Neural cell (in vitro differentiated cells): ENCODE measurements around the gene SLCO2A1. TPM values are rescaled to one million over a fixed set of nuclear protein-coding genes. Genes with fewer than 3 reads are reported as not detected.

Experiments
- H2AFZ ChIP-seq: fragments of 200-600, 300-800 bp; sonication (generic), shearing (Covaris generic); 2 replicates; pipeline ENCODE4 v1.6.0; 2014; ENCODE audit warnings: low read depth, mild to moderate bottlenecking, antibody characterized with exemption, low read length, moderate library complexity
- H3F3A ChIP-seq: fragments of 200-600 bp; shearing (Covaris generic); 2 replicates; pipeline ENCODE4 v1.6.1; 2016; ENCODE audit warnings: mild to moderate bottlenecking, moderate library complexity, mixed read lengths, antibody characterized with exemption, low read length; ENCODE audit not compliant: insufficient read depth, poor library complexity, severe bottlenecking
- H3K27ac ChIP-seq: fragments of 200-600, 300-800 bp; sonication (generic), shearing (Covaris generic); 2 replicates; pipeline ENCODE4 v1.5.1; 2014; ENCODE audit warnings: mild to moderate bottlenecking, low read length, moderate library complexity
- H3K27me3 ChIP-seq: fragments of 300-800, 200-600 bp; sonication (generic), shearing (Covaris generic); 2 replicates; pipeline ENCODE4 v1.6.0; 2014; ENCODE audit warnings: mild to moderate bottlenecking, low read depth, low read length, moderate library complexity; ENCODE audit not compliant: insufficient read depth
- H3K36me3 ChIP-seq: fragments of 300-800, 200-600 bp; sonication (generic), shearing (Covaris generic); 2 replicates; pipeline ENCODE4 v1.5.1; 2014; ENCODE audit warnings: mild to moderate bottlenecking, antibody characterized with exemption, low read length, moderate library complexity; ENCODE audit not compliant: insufficient read depth
- H3K4me2 ChIP-seq: fragments of 300-800, 200-600 bp; sonication (generic), shearing (Covaris generic); 2 replicates; pipeline ENCODE4 v1.6.0; 2014; ENCODE audit warnings: mild to moderate bottlenecking, low read length
- H3K4me3 ChIP-seq: fragments of 300-800, 200-600 bp; sonication (generic), shearing (Covaris generic); 2 replicates; pipeline ENCODE4 v1.5.1; 2014; ENCODE audit warnings: mild to moderate bottlenecking, low read length, moderate library complexity
- H3K79me2 ChIP-seq: fragments of 200-600 bp; shearing (Covaris generic); replicated peaks from 2 replicates; pipeline ENCODE4 v1.6.0; 2014; ENCODE audit warnings: mild to moderate bottlenecking, low read length, moderate library complexity; ENCODE audit not compliant: insufficient read depth
- H3K9ac ChIP-seq: fragments of 300-800, 200-600 bp; sonication (generic), shearing (Covaris generic); 2 replicates; pipeline ENCODE4 v1.6.1; 2016; ENCODE audit warnings: mild to moderate bottlenecking, low read length, mixed read lengths
- H3K9me2 ChIP-seq: fragments of 200-600 bp; shearing (Covaris generic); 2 replicates; pipeline ENCODE4 v1.6.1; 2016; ENCODE audit warnings: mild to moderate bottlenecking, low read length, mixed read lengths; ENCODE audit not compliant: insufficient read depth
- H3K9me3 ChIP-seq: fragments of 200-600, 300-800 bp; sonication (generic), shearing (Covaris generic); 2 replicates; pipeline ENCODE4 v1.6.1; 2016; ENCODE audit warnings: mild to moderate bottlenecking, mixed run types, low read length, moderate library complexity, mixed read lengths
- H4K20me1 ChIP-seq: fragments of 200-600 bp; shearing (Covaris generic); 2 replicates; pipeline ENCODE4 v1.6.1; 2016; ENCODE audit warnings: mild to moderate bottlenecking, mixed run types; ENCODE audit not compliant: insufficient read depth
- EP300 ChIP-seq: fragments of 450-650 bp; conservative IDR thresholded peaks from 2 replicates; pipeline ENCODE4 v1.6.1; 2014; ENCODE audit warnings: antibody characterized with exemption, mild to moderate bottlenecking, moderate library complexity; ENCODE audit not compliant: poor library complexity, severe bottlenecking
- EZH2 ChIP-seq: fragments of 200-600, 300-800 bp; shearing (Covaris generic), sonication (generic); IDR thresholded peaks from 2 replicates; pipeline ENCODE4 v1.6.1; 2014; ENCODE audit warnings: antibody characterized with exemption, low read length, borderline replicate concordance, mild to moderate bottlenecking; ENCODE audit not compliant: insufficient read depth, poor library complexity, severe bottlenecking
- MXI1 ChIP-seq: fragments of 450-650 bp; conservative IDR thresholded peaks from 2 replicates; pipeline ENCODE4 v1.6.1; 2014; ENCODE audit warnings: antibody characterized with exemption, mild to moderate bottlenecking; ENCODE audit not compliant: poor library complexity, severe bottlenecking
- POLR2AphosphoS5 ChIP-seq: IDR thresholded peaks from 2 replicates; pipeline ENCODE4 v1.6.1; 2012
- RAD21 ChIP-seq: fragments of 450-650 bp; conservative IDR thresholded peaks from 2 replicates; pipeline ENCODE4 v1.6.1; 2014; ENCODE audit warnings: antibody characterized with exemption, mild to moderate bottlenecking, moderate library complexity
- SMC3 ChIP-seq: fragments of 450-650 bp; conservative IDR thresholded peaks from 2 replicates; pipeline ENCODE4 v1.6.1; 2014; ENCODE audit warnings: antibody characterized with exemption, mild to moderate bottlenecking, moderate library complexity; ENCODE audit not compliant: poor library complexity
- TAF1 ChIP-seq: IDR thresholded peaks from 2 replicates; pipeline ENCODE4 v1.6.1; 2012; ENCODE audit warnings: low read depth
- polyA plus RNA-seq: library from polyadenylated mRNA; depleted of rRNA; stranded (reverse); fragments of >200 nt; gene quantifications from 2 replicates; pipeline ENCODE4 v1.2.3, GENCODE V29; 2014
- TF ChIP-seq, protein P1 (sequence below): fragments of 450-650 bp; IDR thresholded peaks from 2 replicates; pipeline ENCODE4 v1.5.1; 2014; ENCODE audit warnings: antibody characterized with exemption, mild to moderate bottlenecking, moderate library complexity; ENCODE audit not compliant: poor library complexity, severe bottlenecking
- TF ChIP-seq, protein P2 (sequence below): IDR thresholded peaks from 2 replicates; pipeline ENCODE4 v1.6.1; 2012; ENCODE audit warnings: borderline replicate concordance

SLCO2A1 gene
- polyA plus RNA-seq, 1 donor from 2014 or later: not detected

DNA sequence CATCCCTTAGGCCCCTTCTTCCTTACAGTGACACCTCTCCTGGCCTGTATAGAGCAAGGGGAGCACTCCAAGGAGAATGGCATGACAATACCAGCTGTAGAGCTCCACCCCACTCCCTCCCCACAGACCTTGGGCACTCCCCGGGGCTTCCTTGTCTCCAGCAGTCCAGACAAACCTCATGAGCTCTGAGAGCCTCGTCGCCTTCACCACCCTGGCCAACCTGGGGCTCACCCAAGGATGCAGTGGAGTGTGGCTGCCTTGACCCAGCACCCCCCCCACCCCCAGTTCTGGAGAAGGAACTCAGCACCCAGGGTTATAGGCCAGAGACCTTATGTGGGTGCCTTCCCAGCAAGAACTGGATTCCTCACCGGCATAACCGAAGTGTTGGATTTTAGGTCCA is 7.4 kb upstream of the SLCO2A1 start:
- H3K9me3 ChIP-seq: no peaks in the 10 kb centered on the region
- no peaks in the 10 kb centered on the region for H3K36me3 ChIP-seq
- no peaks in the 10 kb centered on the region for H3K79me2 ChIP-seq
- H3K9ac ChIP-seq: no peak overlapping the region
- no peak overlapping the region for H2AFZ ChIP-seq
- H3F3A ChIP-seq: no peaks in the 10 kb centered on the region
- TF ChIP-seq EZH2: no peak
- no peak for TF ChIP-seq RAD21
- TF ChIP-seq EP300: no peak
- TF ChIP-seq POLR2AphosphoS5: no peak
- TF ChIP-seq, protein P1, sequence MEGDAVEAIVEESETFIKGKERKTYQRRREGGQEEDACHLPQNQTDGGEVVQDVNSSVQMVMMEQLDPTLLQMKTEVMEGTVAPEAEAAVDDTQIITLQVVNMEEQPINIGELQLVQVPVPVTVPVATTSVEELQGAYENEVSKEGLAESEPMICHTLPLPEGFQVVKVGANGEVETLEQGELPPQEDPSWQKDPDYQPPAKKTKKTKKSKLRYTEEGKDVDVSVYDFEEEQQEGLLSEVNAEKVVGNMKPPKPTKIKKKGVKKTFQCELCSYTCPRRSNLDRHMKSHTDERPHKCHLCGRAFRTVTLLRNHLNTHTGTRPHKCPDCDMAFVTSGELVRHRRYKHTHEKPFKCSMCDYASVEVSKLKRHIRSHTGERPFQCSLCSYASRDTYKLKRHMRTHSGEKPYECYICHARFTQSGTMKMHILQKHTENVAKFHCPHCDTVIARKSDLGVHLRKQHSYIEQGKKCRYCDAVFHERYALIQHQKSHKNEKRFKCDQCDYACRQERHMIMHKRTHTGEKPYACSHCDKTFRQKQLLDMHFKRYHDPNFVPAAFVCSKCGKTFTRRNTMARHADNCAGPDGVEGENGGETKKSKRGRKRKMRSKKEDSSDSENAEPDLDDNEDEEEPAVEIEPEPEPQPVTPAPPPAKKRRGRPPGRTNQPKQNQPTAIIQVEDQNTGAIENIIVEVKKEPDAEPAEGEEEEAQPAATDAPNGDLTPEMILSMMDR: no peak
- TF ChIP-seq, protein P2, sequence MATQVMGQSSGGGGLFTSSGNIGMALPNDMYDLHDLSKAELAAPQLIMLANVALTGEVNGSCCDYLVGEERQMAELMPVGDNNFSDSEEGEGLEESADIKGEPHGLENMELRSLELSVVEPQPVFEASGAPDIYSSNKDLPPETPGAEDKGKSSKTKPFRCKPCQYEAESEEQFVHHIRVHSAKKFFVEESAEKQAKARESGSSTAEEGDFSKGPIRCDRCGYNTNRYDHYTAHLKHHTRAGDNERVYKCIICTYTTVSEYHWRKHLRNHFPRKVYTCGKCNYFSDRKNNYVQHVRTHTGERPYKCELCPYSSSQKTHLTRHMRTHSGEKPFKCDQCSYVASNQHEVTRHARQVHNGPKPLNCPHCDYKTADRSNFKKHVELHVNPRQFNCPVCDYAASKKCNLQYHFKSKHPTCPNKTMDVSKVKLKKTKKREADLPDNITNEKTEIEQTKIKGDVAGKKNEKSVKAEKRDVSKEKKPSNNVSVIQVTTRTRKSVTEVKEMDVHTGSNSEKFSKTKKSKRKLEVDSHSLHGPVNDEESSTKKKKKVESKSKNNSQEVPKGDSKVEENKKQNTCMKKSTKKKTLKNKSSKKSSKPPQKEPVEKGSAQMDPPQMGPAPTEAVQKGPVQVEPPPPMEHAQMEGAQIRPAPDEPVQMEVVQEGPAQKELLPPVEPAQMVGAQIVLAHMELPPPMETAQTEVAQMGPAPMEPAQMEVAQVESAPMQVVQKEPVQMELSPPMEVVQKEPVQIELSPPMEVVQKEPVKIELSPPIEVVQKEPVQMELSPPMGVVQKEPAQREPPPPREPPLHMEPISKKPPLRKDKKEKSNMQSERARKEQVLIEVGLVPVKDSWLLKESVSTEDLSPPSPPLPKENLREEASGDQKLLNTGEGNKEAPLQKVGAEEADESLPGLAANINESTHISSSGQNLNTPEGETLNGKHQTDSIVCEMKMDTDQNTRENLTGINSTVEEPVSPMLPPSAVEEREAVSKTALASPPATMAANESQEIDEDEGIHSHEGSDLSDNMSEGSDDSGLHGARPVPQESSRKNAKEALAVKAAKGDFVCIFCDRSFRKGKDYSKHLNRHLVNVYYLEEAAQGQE: no peak
- no peak for TF ChIP-seq MXI1
- TF ChIP-seq SMC3: no peak
- no peak for TF ChIP-seq TAF1
- H3K9me2 ChIP-seq: no peaks in the 10 kb centered on the region
- H3K4me2 ChIP-seq: no peak overlapping the region
- H4K20me1 ChIP-seq: no peaks in the 10 kb centered on the region
- no peaks in the 10 kb centered on the region for H3K27me3 ChIP-seq
- H3K27ac ChIP-seq: no peak overlapping the region
- no peak overlapping the region for H3K4me3 ChIP-seq

DNA sequence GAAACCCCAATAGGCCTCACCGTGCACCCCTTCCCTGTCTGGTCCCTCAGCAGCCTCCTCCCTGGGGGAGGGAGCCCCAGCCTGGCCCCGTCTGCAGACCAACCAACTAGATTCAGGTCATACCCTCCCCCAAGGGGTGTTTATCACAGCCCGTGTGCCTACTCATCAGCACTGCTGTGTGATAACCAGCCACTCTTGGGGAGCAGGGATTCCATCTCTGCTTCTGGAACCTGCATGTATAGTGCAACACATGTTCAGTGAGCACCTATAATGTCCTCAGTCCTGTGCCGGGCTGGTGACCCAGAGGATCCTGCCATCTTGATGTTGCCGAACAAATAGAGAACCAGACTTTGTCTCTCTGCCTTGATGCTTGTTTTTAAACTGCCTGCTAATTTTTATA is 6.6 kb upstream of the SLCO2A1 start:
- TF ChIP-seq, protein P2: no peak
- TF ChIP-seq EP300 (no peak), POLR2AphosphoS5 (no peak), MXI1 (no peak), RAD21 (no peak), TAF1 (no peak), EZH2 (no peak), SMC3 (no peak)
- TF ChIP-seq, protein P1: no peak
- H3K79me2 ChIP-seq: no peaks in the 10 kb centered on the region
- no peaks in the 10 kb centered on the region for H3K9me3 ChIP-seq
- H3F3A ChIP-seq: no peaks in the 10 kb centered on the region
- H3K9me2 ChIP-seq: no peaks in the 10 kb centered on the region
- H3K4me2 ChIP-seq: no peak overlapping the region
- no peaks in the 10 kb centered on the region for H3K36me3 ChIP-seq
- no peak overlapping the region for H3K27ac ChIP-seq
- no peaks in the 10 kb centered on the region for H3K27me3 ChIP-seq
- no peak overlapping the region for H3K4me3 ChIP-seq
- H2AFZ ChIP-seq: no peak overlapping the region
- no peaks in the 10 kb centered on the region for H4K20me1 ChIP-seq
- no peak overlapping the region for H3K9ac ChIP-seq
